Fibroblast of lung (primary cell): ENCODE data around the gene PRDX6. TPM values are rescaled to one million over a fixed set of nuclear protein-coding genes. Genes with fewer than 3 reads are reported as not detected.

Experiments
- DNase-seq, 2 donors: peaks; one replicate each; pipeline versions ENCODE4 v3.0.0 to v3.0.0-alpha.2; 2010; ENCODE audit warnings: low read depth in 2 of 2
- H2AFZ ChIP-seq: 2 replicates; pipeline ENCODE4 v1.5.1; 2012; ENCODE audit warnings: low read length, control low read depth, inconsistent platforms
- H3K27ac ChIP-seq: 2 replicates; pipeline ENCODE4 v1.5.1; 2011; ENCODE audit warnings: low read length, control low read depth; ENCODE audit not compliant: insufficient read depth
- H3K27me3 ChIP-seq: 2 replicates; pipeline ENCODE4 v1.5.1; 2011; ENCODE audit warnings: mild to moderate bottlenecking, low read length; ENCODE audit not compliant: control insufficient read depth, insufficient read depth
- H3K36me3 ChIP-seq: 2 replicates; pipeline ENCODE4 v1.5.1; 2011; ENCODE audit warnings: low read length; ENCODE audit not compliant: control insufficient read depth, insufficient read depth
- H3K4me1 ChIP-seq: 2 replicates; pipeline ENCODE4 v1.5.1; 2011; ENCODE audit warnings: low read length; ENCODE audit not compliant: control insufficient read depth, insufficient read depth; ENCODE audit errors: extremely low read depth
- H3K4me2 ChIP-seq: 2 replicates; pipeline ENCODE4 v1.5.1; 2011; ENCODE audit warnings: low read length, control low read depth; ENCODE audit not compliant: insufficient read depth; ENCODE audit errors: extremely low read depth
- H3K4me3 ChIP-seq, 4 experiments: fragments of 200-600 bp in 1 of 4; sonication (generic) in 1 of 4; replicated peaks in 1 of 4; 2 replicates each; pipeline ENCODE4 v1.5.1; 2011 to 2016; ENCODE audit warnings: low read length in 4 of 4, low read depth in 3 of 4, mild to moderate bottlenecking in 3 of 4, control low read depth in 2 of 4, inconsistent platforms in 1 of 4, mixed read lengths in 1 of 4; ENCODE audit not compliant: insufficient read depth in 1 of 4; ENCODE audit errors: control extremely low read depth in 1 of 4
- H3K79me2 ChIP-seq: 2 replicates; pipeline ENCODE4 v1.5.1; 2012; ENCODE audit warnings: mild to moderate bottlenecking, low read length, inconsistent platforms; ENCODE audit not compliant: control insufficient read depth, insufficient read depth
- H3K9ac ChIP-seq: 2 replicates; pipeline ENCODE4 v1.5.1; 2011; ENCODE audit warnings: mild to moderate bottlenecking, low read length, control low read depth; ENCODE audit not compliant: insufficient read depth
- H3K9me3 ChIP-seq: 2 replicates; pipeline ENCODE4 v1.5.1; 2012; ENCODE audit warnings: low read depth, low read length; ENCODE audit not compliant: control insufficient read depth, insufficient read depth
- H4K20me1 ChIP-seq: 2 replicates; pipeline ENCODE4 v1.5.1; 2011; ENCODE audit warnings: low read length; ENCODE audit not compliant: control insufficient read depth, insufficient read depth; ENCODE audit errors: extremely low read depth
- CTCF ChIP-seq, 2 donors: IDR thresholded peaks in 1 of 2; conservative IDR thresholded peaks in 1 of 2; 1 replicate in 1 of 2; 2 replicates in 1 of 2; pipeline ENCODE4 v1.5.1; 2011 to 2012; ENCODE audit warnings: low read length in 2 of 2, control low read depth in 1 of 2, inconsistent platforms in 1 of 2, low read depth in 1 of 2, mild to moderate bottlenecking in 1 of 2
- EZH2 ChIP-seq: IDR thresholded peaks from 2 replicates; pipeline ENCODE4 v1.5.1; 2012; ENCODE audit warnings: low read length, control low read depth, mild to moderate bottlenecking; ENCODE audit errors: missing control alignments
- polyA plus RNA-seq, 2 donors: library from polyadenylated mRNA; depleted of rRNA in 1 of 2; stranded (reverse) in 1 of 2; unstranded in 1 of 2; fragments of >200 nt; gene quantifications; 2 replicates each; pipeline ENCODE4 v1.2.1, GENCODE V29; 2011 to 2012; ENCODE audit warnings: missing spikeins in 1 of 2
- total RNA-seq: library from RNA; depleted of rRNA; stranded (reverse); fragments of >200 nt; gene quantifications from 2 replicates; pipeline ENCODE4 v1.2.1, GENCODE V29; 2014

Gene PRDX6
- total and polyA plus RNA-seq, 2 donors (not counting 1 experiment from before 2014, with no cell fraction given) = 183 to 384 TPM

DNA sequence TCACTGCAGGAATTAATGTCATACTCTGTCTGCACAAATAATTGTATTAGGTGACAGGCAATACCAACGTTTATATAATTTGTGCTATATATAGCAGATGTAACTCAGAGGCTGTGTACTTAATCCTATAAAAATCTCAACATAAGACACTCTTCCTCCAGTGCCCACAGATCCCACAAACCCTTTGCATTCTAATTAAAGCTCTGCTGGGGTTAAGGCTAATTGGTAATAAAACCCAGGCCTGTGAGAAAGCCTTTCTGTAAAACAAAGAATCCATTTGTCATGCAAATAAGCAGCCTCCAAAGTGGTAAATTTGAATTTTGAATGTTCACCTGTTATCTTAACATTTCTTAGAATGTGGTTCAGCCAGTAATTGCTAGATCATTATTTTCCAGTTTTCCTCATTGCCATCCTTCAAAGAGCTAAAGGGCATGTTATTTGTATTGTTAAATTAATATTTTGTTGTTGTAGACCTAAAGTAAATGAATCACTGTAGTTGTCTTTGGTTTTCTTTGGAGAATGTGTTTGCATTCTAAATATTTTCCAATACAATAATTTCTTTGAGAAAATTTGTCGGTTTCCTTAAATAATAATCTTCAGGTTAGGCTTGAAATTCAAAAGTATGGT is 46.3 kb upstream of the PRDX6 start:
- Histone ChIP-seq H3K4me3 (peak overlapping the region in 2 of 4 experiments; percentile 1 to 41), H3K4me1 (peaks cover 11% of the 10 kb centered on the region), H4K20me1 (no peaks in the 10 kb centered on the region), H3K9ac (no peak overlapping the region), H2AFZ (no peak overlapping the region), H3K27ac (no peak overlapping the region), H3K79me2 (no peaks in the 10 kb centered on the region), H3K27me3 (no peaks in the 10 kb centered on the region), H3K4me2 (peak overlapping the region; percentile 97), H3K9me3 (no peaks in the 10 kb centered on the region), H3K36me3 (no peaks in the 10 kb centered on the region)
- DNase-seq = no peak
- TF ChIP-seq EZH2 (no peak), CTCF (conservative IDR thresholded peaks at IDR 0.05 in 1 of 2, IDR thresholded peaks at IDR 0.05 in 1 of 2; ENCODE audit: low read depth in 1 of 2, low read length in 2 of 2) (no peak)

- Histone ChIP-seq H2AFZ (peak overlapping the region; percentile 19), H3K27me3 (no peaks in the 10 kb centered on the region), H3K4me2 (no peak overlapping the region), H3K4me1 (peaks cover 11% of the 10 kb centered on the region), H3K4me3 (no peak overlapping the region), H3K9ac (no peak overlapping the region), H3K27ac (no peak overlapping the region), H3K79me2 (no peaks in the 10 kb centered on the region), H3K36me3 (no peaks in the 10 kb centered on the region), H4K20me1 (no peaks in the 10 kb centered on the region), H3K9me3 (no peaks in the 10 kb centered on the region)
- TF ChIP-seq EZH2 (no peak), CTCF (conservative IDR thresholded peaks at IDR 0.05 in 1 of 2, IDR thresholded peaks at IDR 0.05 in 1 of 2; ENCODE audit: low read depth in 1 of 2, low read length in 2 of 2) (peak; percentile 86 to 93)
- DNase-seq = peak; percentile 78 to 93
Observed at GRCh38 chr1:173431304-173432045, 45.7 kb upstream of the PRDX6 start.

- no peak overlapping the region for H2AFZ ChIP-seq
- H3K4me1 ChIP-seq = peaks cover 11% of the 10 kb centered on the region
- no peak for DNase-seq
- no peaks in the 10 kb centered on the region for H4K20me1 ChIP-seq
- no peak overlapping the region for H3K9ac ChIP-seq
- H3K36me3 ChIP-seq = no peaks in the 10 kb centered on the region
- no peaks in the 10 kb centered on the region for H3K79me2 ChIP-seq
- H3K9me3 ChIP-seq = no peaks in the 10 kb centered on the region
- no peaks in the 10 kb centered on the region for H3K27me3 ChIP-seq
- TF ChIP-seq EZH2 (no peak), CTCF (conservative IDR thresholded peaks at IDR 0.05 in 1 of 2, IDR thresholded peaks at IDR 0.05 in 1 of 2; ENCODE audit: low read depth in 1 of 2, low read length in 2 of 2) (no peak)
- H3K4me2 ChIP-seq = no peak overlapping the region
- H3K27ac ChIP-seq = no peak overlapping the region
- no peak overlapping the region for H3K4me3 ChIP-seq
Observed at GRCh38 chr1:173432331-173432730, 44.8 kb upstream of the PRDX6 start.
